Bronchial epithelial cell (primary cell): Measurements from ENCODE around the gene SETBP1. TPM values are rescaled to one million over a fixed set of nuclear protein-coding genes. Genes with fewer than 3 reads are reported as not detected.

ENCODE experiments used
- DNase-seq: peaks from one replicate; pipeline ENCODE4 v3.0.0-alpha.2; 2010; ENCODE audit warnings: low read depth
- FAIRE-seq: peaks from 2 replicates; lab custom pipeline; 2011; peaks lifted over from hg19 to GRCh38; lab: Jason Lieb, UNC
- H3K27me3 ChIP-seq: 2 replicates; pipeline ENCODE4 v1.5.1; 2011; ENCODE audit warnings: low read length; ENCODE audit not compliant: control insufficient read depth, insufficient read depth
- H3K36me3 ChIP-seq: 2 replicates; pipeline ENCODE4 v1.5.1; 2011; ENCODE audit warnings: low read length; ENCODE audit not compliant: control insufficient read depth, insufficient read depth
- H3K4me3 ChIP-seq: 2 replicates; pipeline ENCODE4 v1.5.1; 2011; ENCODE audit warnings: mild to moderate bottlenecking, low read depth, low read length, control low read depth
- CTCF ChIP-seq: IDR thresholded peaks from 2 replicates; pipeline ENCODE4 v1.5.1; 2011; ENCODE audit warnings: mild to moderate bottlenecking, moderate library complexity, low read length, control low read depth, inconsistent platforms; ENCODE audit not compliant: insufficient read depth, severe bottlenecking
- total RNA-seq: library from RNA; depleted of rRNA; stranded (reverse); fragments of >200 nt; gene quantifications from 2 replicates; pipeline ENCODE4 v1.2.1, GENCODE V29; 2014

SETBP1 gene
- total RNA-seq, 1 donor from 2014 or later, result 1.8 TPM

GRCh38 chr18:44805176-44805575 lies 124.5 kb downstream of the SETBP1 start:
- H3K36me3 ChIP-seq, result no peaks in the 10 kb centered on the region
- H3K4me3 ChIP-seq, result no peak overlapping the region
- no peak for FAIRE-seq
- TF ChIP-seq CTCF, result no peak
- no peaks in the 10 kb centered on the region for H3K27me3 ChIP-seq
- DNase-seq, result no peak

GRCh38 chr18:44805643-44806042 lies 125.0 kb downstream of the SETBP1 start:
- no peak overlapping the region for H3K4me3 ChIP-seq
- DNase-seq, result no peak
- no peak for FAIRE-seq
- H3K36me3 ChIP-seq, result no peaks in the 10 kb centered on the region
- H3K27me3 ChIP-seq, result no peaks in the 10 kb centered on the region
- TF ChIP-seq CTCF, result no peak

- DNase-seq (no peak), FAIRE-seq (no peak)
- no peak overlapping the region for H3K4me3 ChIP-seq
Observed at GRCh38 chr18:44807766-44808165, 127.1 kb downstream of the SETBP1 start.

GRCh38 chr18:44811572-44812125 lies 131.0 kb downstream of the SETBP1 start:
- H3K36me3 ChIP-seq, result no peaks in the 10 kb centered on the region
- DNase-seq, result no peak
- no peak for FAIRE-seq
- TF ChIP-seq CTCF, result no peak
- no peaks in the 10 kb centered on the region for H3K27me3 ChIP-seq
- H3K4me3 ChIP-seq, result no peak overlapping the region

More at GRCh38 chr18:44807766-44808165, 127.1 kb downstream of the SETBP1 start:
- no peaks in the 10 kb centered on the region for H3K36me3 ChIP-seq
- no peaks in the 10 kb centered on the region for H3K27me3 ChIP-seq
- TF ChIP-seq CTCF, result no peak

- FAIRE-seq (no peak), DNase-seq (no peak)
- H3K27me3 ChIP-seq, result no peaks in the 10 kb centered on the region
- no peaks in the 10 kb centered on the region for H3K36me3 ChIP-seq
- no peak for TF ChIP-seq CTCF
- no peak overlapping the region for H3K4me3 ChIP-seq
Observed at GRCh38 chr18:44812426-44812825, 131.7 kb downstream of the SETBP1 start.

GRCh38 chr18:44813586-44813985 lies 132.9 kb downstream of the SETBP1 start:
- H3K36me3 ChIP-seq, result no peaks in the 10 kb centered on the region
- no peak for TF ChIP-seq CTCF
- no peaks in the 10 kb centered on the region for H3K27me3 ChIP-seq
- FAIRE-seq, result no peak
- no peak overlapping the region for H3K4me3 ChIP-seq
- DNase-seq, result no peak
